GM12873 (cell line): ENCODE measurements around the gene PPP2R2C.

ENCODE experiments used
- CTCF ChIP-seq: IDR thresholded peaks from 2 replicates; pipeline ENCODE4 v1.5.1; 2012; ENCODE audit warnings: low read depth, mild to moderate bottlenecking, moderate library complexity, low read length, control low read depth; ENCODE audit not compliant: insufficient read depth; ENCODE audit errors: missing control alignments

The PPP2R2C gene

GRCh38 chr4:6298035-6298434 lies 174.4 kb downstream of the PPP2R2C start:
- TF ChIP-seq CTCF = no peak

GRCh38 chr4:6297266-6297815 lies 175.1 kb downstream of the PPP2R2C start:
- TF ChIP-seq CTCF = no peak

GRCh38 chr4:6296026-6296425 lies 176.4 kb downstream of the PPP2R2C start:
- no peak for TF ChIP-seq CTCF

GRCh38 chr4:6295495-6295894 lies 176.9 kb downstream of the PPP2R2C start:
- TF ChIP-seq CTCF = no peak

- no peak for TF ChIP-seq CTCF
Measured at GRCh38 chr4:6294705-6295421, 177.6 kb downstream of the PPP2R2C start.

- no peak for TF ChIP-seq CTCF
Measured at GRCh38 chr4:6293661-6294060, 178.8 kb downstream of the PPP2R2C start.

- TF ChIP-seq CTCF = no peak
Measured at GRCh38 chr4:6293097-6293445, 179.3 kb downstream of the PPP2R2C start.
